H9 (cell line): ENCODE measurements around the gene TMC8. TPM values are rescaled to one million over a fixed set of nuclear protein-coding genes. Genes with fewer than 3 reads are reported as not detected.

Source experiments
- DNase-seq: peaks from one replicate; pipeline ENCODE4 v3.0.0-alpha.2; 2017
- H2AFZ ChIP-seq: one replicate; pipeline ENCODE4 v1.6.1; 2013; ENCODE audit warnings: mild to moderate bottlenecking, low read length, control low read depth, moderate library complexity
- H2AK5ac ChIP-seq: 2 replicates; pipeline ENCODE4 v1.6.1; 2013; ENCODE audit warnings: low read length, control low read depth, mixed read lengths; ENCODE audit not compliant: insufficient read length
- H2BK120ac ChIP-seq: one replicate; pipeline ENCODE4 v1.6.1; 2013; ENCODE audit warnings: low read depth, mild to moderate bottlenecking, low read length, control low read depth, inconsistent platforms; ENCODE audit not compliant: poor library complexity, severe bottlenecking
- H2BK12ac ChIP-seq: 2 replicates; pipeline ENCODE4 v1.6.1; 2013; ENCODE audit warnings: low read length, control low read depth, mixed read lengths, low read depth; ENCODE audit not compliant: insufficient read length
- H2BK15ac ChIP-seq: 2 replicates; pipeline ENCODE4 v1.6.1; 2013; ENCODE audit warnings: low read depth, low read length, control low read depth
- H2BK20ac ChIP-seq: one replicate; pipeline ENCODE4 v1.6.1; 2013; ENCODE audit warnings: low read depth, mild to moderate bottlenecking, low read length, control low read depth, inconsistent platforms; ENCODE audit not compliant: poor library complexity, severe bottlenecking
- H2BK5ac ChIP-seq: 2 replicates; pipeline ENCODE4 v1.6.1; 2013; ENCODE audit warnings: low read length, control low read depth, mixed read lengths; ENCODE audit not compliant: insufficient read length
- H3K14ac ChIP-seq: 2 replicates; pipeline ENCODE4 v1.6.1; 2013; ENCODE audit warnings: low read length, control low read depth; ENCODE audit not compliant: insufficient read depth
- H3K18ac ChIP-seq: 2 replicates; pipeline ENCODE4 v1.6.1; 2013; ENCODE audit warnings: low read depth, mild to moderate bottlenecking, mixed read lengths, low read length, control low read depth; ENCODE audit not compliant: insufficient read length
- H3K23ac ChIP-seq: 2 replicates; pipeline ENCODE4 v1.6.1; 2013; ENCODE audit warnings: low read length, control low read depth, mixed read lengths, low read depth; ENCODE audit not compliant: insufficient read length
- H3K23me2 ChIP-seq: 2 replicates; pipeline ENCODE4 v1.6.1; 2013; ENCODE audit warnings: low read depth, mild to moderate bottlenecking, mixed read lengths, low read length, control low read depth; ENCODE audit not compliant: insufficient read length, poor library complexity, severe bottlenecking
- H3K27ac ChIP-seq: 2 replicates; pipeline ENCODE4 v1.5.1; 2013; ENCODE audit warnings: low read length, control low read depth, mixed read lengths, low read depth; ENCODE audit not compliant: insufficient read length
- H3K27me3 ChIP-seq: 2 replicates; pipeline ENCODE4 v1.6.1; 2013; ENCODE audit warnings: low read length, control low read depth, inconsistent platforms; ENCODE audit not compliant: insufficient read depth
- H3K4ac ChIP-seq: 2 replicates; pipeline ENCODE4 v1.6.1; 2013; ENCODE audit warnings: low read depth, mild to moderate bottlenecking, control low read depth, inconsistent platforms, low read length, moderate library complexity
- H3K4me1 ChIP-seq: 2 replicates; pipeline ENCODE4 v1.6.1; 2013; ENCODE audit warnings: low read length, control low read depth, inconsistent platforms; ENCODE audit not compliant: insufficient read depth
- H3K4me2 ChIP-seq: 2 replicates; pipeline ENCODE4 v1.6.1; 2013; ENCODE audit warnings: low read length, control low read depth, mixed read lengths; ENCODE audit not compliant: insufficient read length, insufficient read depth
- H3K56ac ChIP-seq: 2 replicates; pipeline ENCODE4 v1.6.1; 2013; ENCODE audit warnings: low read depth, mild to moderate bottlenecking, mixed read lengths, low read length, control low read depth; ENCODE audit not compliant: insufficient read length
- H3K79me1 ChIP-seq: 2 replicates; pipeline ENCODE4 v1.6.1; 2013; ENCODE audit warnings: low read depth, mild to moderate bottlenecking, moderate library complexity, low read length, control low read depth, inconsistent platforms; ENCODE audit not compliant: insufficient read depth, poor library complexity, severe bottlenecking
- H3K79me2 ChIP-seq: 2 replicates; pipeline ENCODE4 v1.6.1; 2013; ENCODE audit warnings: low read length, control low read depth, inconsistent platforms; ENCODE audit not compliant: insufficient read depth
- H3K9ac ChIP-seq: 2 replicates; pipeline ENCODE4 v1.6.1; 2013; ENCODE audit warnings: low read length, control low read depth, mixed read lengths; ENCODE audit not compliant: insufficient read length; ENCODE audit errors: extremely low read depth
- H3K9me3 ChIP-seq: one replicate; pipeline ENCODE4 v1.6.1; 2013; ENCODE audit warnings: low read depth, low read length, inconsistent platforms; ENCODE audit not compliant: control insufficient read depth
- H3T11ph ChIP-seq: one replicate; pipeline ENCODE4 v1.6.1; 2013; ENCODE audit warnings: mild to moderate bottlenecking, low read length, control low read depth, inconsistent platforms
- H4K20me1 ChIP-seq: one replicate; pipeline ENCODE4 v1.6.1; 2013; ENCODE audit not compliant: control insufficient read depth, insufficient read length, insufficient read depth
- H4K5ac ChIP-seq: 2 replicates; pipeline ENCODE4 v1.6.1; 2013; ENCODE audit warnings: low read depth, mild to moderate bottlenecking, mixed read lengths, low read length, control low read depth; ENCODE audit not compliant: insufficient read length
- H4K8ac ChIP-seq: replicated peaks from 2 replicates; pipeline ENCODE4 v1.6.1; 2013; ENCODE audit warnings: low read length, control low read depth, mixed read lengths, low read depth; ENCODE audit not compliant: insufficient read length
- H4K91ac ChIP-seq: 2 replicates; pipeline ENCODE4 v1.6.1; 2013; ENCODE audit warnings: low read depth, mild to moderate bottlenecking, moderate library complexity, mixed read lengths, low read length, control low read depth; ENCODE audit not compliant: insufficient read length
- H3K27ac Mint-ChIP-seq, 3 experiments: 2 replicates in 2 of 3; 3 replicates in 1 of 3; pipeline ENCODE4 v1.8.0; 2020 to 2021; ENCODE audit warnings: mixed read lengths in 3 of 3, mild to moderate bottlenecking in 1 of 3, moderate library complexity in 1 of 3
- H3K27me3 Mint-ChIP-seq: 2 replicates; pipeline ENCODE4 v1.8.0; 2021; ENCODE audit warnings: low read depth, mild to moderate bottlenecking, moderate library complexity, mixed read lengths
- H3K36me3 Mint-ChIP-seq, 3 experiments: 2 replicates in 2 of 3; 3 replicates in 1 of 3; pipeline ENCODE4 v1.8.0; 2020 to 2021; ENCODE audit warnings: low read depth in 3 of 3, mixed read lengths in 3 of 3; ENCODE audit not compliant: insufficient read depth in 1 of 3
- H3K4me1 Mint-ChIP-seq, 2 experiments: 2 replicates each; pipeline ENCODE4 v1.8.0; 2020; ENCODE audit warnings: mixed read lengths in 2 of 2
- H3K4me3 Mint-ChIP-seq, 2 experiments: 2 replicates in 1 of 2; 3 replicates in 1 of 2; pipeline ENCODE4 v1.8.0; 2020 to 2021; ENCODE audit warnings: mild to moderate bottlenecking in 2 of 2, mixed read lengths in 2 of 2, moderate library complexity in 1 of 2
- H3K9me3 Mint-ChIP-seq, 2 experiments: 2 replicates in 1 of 2; 3 replicates in 1 of 2; pipeline ENCODE4 v1.8.0; 2020; ENCODE audit warnings: mild to moderate bottlenecking in 2 of 2, mixed read lengths in 2 of 2, moderate library complexity in 1 of 2
- CTCF ChIP-seq: fragments of 200-600 bp; sonication (generic); conservative IDR thresholded peaks from 3 replicates; pipeline ENCODE4 v1.8.0; 2021; ENCODE audit warnings: antibody characterized with exemption, mild to moderate bottlenecking
- WGBS: extraction: QIAGEN DNeasy Blood & Tissue Kit; methylation state at CpG from one replicate; pipeline ENCODE4 v1.1.7; 2013; ENCODE audit warnings: missing lambda C conversion rate, low lambda C conversion rate, mixed read lengths; ENCODE audit not compliant: insufficient read length; ENCODE audit errors: extremely low coverage; 5-methylcytosine and 5-hydroxymethylcytosine counted together
- total RNA-seq: library from RNA; stranded (reverse); gene quantifications from 2 replicates; pipeline ENCODE4 v1.2.1, GENCODE V29; 2021

The TMC8 gene
- total RNA-seq, 1 experiment from 2014 or later: 1.0 TPM

- no peaks in the 10 kb centered on the region; a peak in 2 of 5 replicates for H3K9me3 Mint-ChIP-seq
- no peak overlapping the region for H2AK5ac ChIP-seq
- WGBS: no CpG with 5 or more reads among the region's 74 CpGs
- DNase-seq: no peak
- no peak overlapping the region for H4K5ac ChIP-seq
- H2BK20ac ChIP-seq: no peak overlapping the region
- H3K27me3 Mint-ChIP-seq: peaks cover 21% of the 10 kb centered on the region
- no peak overlapping the region for H3K4ac ChIP-seq
- no peak overlapping the region for H2BK12ac ChIP-seq
- H2BK15ac ChIP-seq: no peak overlapping the region
- no peaks in the 10 kb centered on the region for H3K79me1 ChIP-seq
- peak overlapping the region; percentile 34 to 35; a peak in 3 of 5 replicates for H3K4me3 Mint-ChIP-seq
- no peak overlapping the region for H3K56ac ChIP-seq
- H4K91ac ChIP-seq: no peak overlapping the region
- no peaks in the 10 kb centered on the region; the same call in 1 of the 2 replicates for H3K79me2 ChIP-seq
- H3T11ph ChIP-seq: no peak overlapping the region
- no peak overlapping the region for H3K9ac ChIP-seq
- no peak overlapping the region for H3K23ac ChIP-seq
- H3K27me3 ChIP-seq: no peaks in the 10 kb centered on the region; the same call in 1 of the 2 replicates
- H4K20me1 ChIP-seq: no peaks in the 10 kb centered on the region
- H3K18ac ChIP-seq: no peak overlapping the region
- no peaks in the 10 kb centered on the region; a peak in 1 of 7 replicates for H3K36me3 Mint-ChIP-seq
- no peaks in the 10 kb centered on the region for H3K9me3 ChIP-seq
- H3K4me1 ChIP-seq: peaks cover 14% of the 10 kb centered on the region; the same call in 1 of the 2 replicates
- H3K4me2 ChIP-seq: peak overlapping the region; percentile 36
- H2BK5ac ChIP-seq: no peak overlapping the region
- 0 out of 3 replicates have a peak, but pooled peaks have one; percentile 18 for TF ChIP-seq CTCF
- no peak overlapping the region; the same call in 1 of the 2 replicates for H3K14ac ChIP-seq
- no peak overlapping the region for H2AFZ ChIP-seq
- peaks cover 26 to 29% of the 10 kb centered on the region in 2 experiments for H3K4me1 Mint-ChIP-seq
- no peak overlapping the region for H3K27ac ChIP-seq
- no peak overlapping the region for H2BK120ac ChIP-seq
- H4K8ac ChIP-seq: no peak overlapping the region
- H3K23me2 ChIP-seq: peaks cover 19% of the 10 kb centered on the region
- H3K27ac Mint-ChIP-seq: no peak overlapping the region
Measured at GRCh38 chr17:78131172-78132083, 857 bp downstream of the TMC8 start.
